Naive thymus-derived CD4-positive, alpha-beta T cell (primary cell): ENCODE measurements around the gene PLA1A. TPM values are rescaled to one million over a fixed set of nuclear protein-coding genes. Genes with fewer than 3 reads are reported as not detected.
A peak's percentile ranks its signal among the peaks of the same experiment; 100 is the strongest.

Experiments used
- ATAC-seq: fragments of 150-1000 bp; cut with Tn5 transposase; 2 replicates; pipeline ENCODE4 v1.10.0; 2021; ENCODE audit warnings: mild to moderate bottlenecking, moderate library complexity
- CTCF ChIA-PET: fragments of 350-600 bp; sonication (Branson Sonifier 250); formaldehyde crosslinking; loops from one replicate; lab custom pipeline; 2021; ENCODE audit warnings: antibody characterized with exemption; lab: Charles Lee
- POLR2A ChIA-PET: fragments of 350-600 bp; sonication (Branson Sonifier 250); formaldehyde crosslinking; loops from one replicate; lab custom pipeline; 2021; ENCODE audit warnings: antibody characterized with exemption, inconsistent platforms; lab: Charles Lee
- DNase-seq, 9 donors: peaks; one replicate each; pipeline versions ENCODE4 v3.0.0 to v3.0.0-alpha.2; 2020 to 2022; ENCODE audit warnings: mixed read lengths in 1 of 9
- H3K27ac ChIP-seq: one replicate; pipeline ENCODE4 v1.7.0; 2013; ENCODE audit warnings: mild to moderate bottlenecking, low read depth, low read length, moderate library complexity
- H3K27me3 ChIP-seq, 2 donors: one replicate each; pipeline ENCODE4 v1.7.0; 2013; ENCODE audit warnings: low read length in 2 of 2, mild to moderate bottlenecking in 2 of 2, moderate library complexity in 2 of 2; ENCODE audit not compliant: control insufficient read depth in 2 of 2, insufficient read depth in 2 of 2
- H3K36me3 ChIP-seq, 3 experiments: 1 replicate in 2 of 3; 2 replicates in 1 of 3; pipeline ENCODE4 v1.7.0; 2013; ENCODE audit warnings: low read length in 3 of 3, mild to moderate bottlenecking in 3 of 3, moderate library complexity in 1 of 3; ENCODE audit not compliant: insufficient read depth in 3 of 3, control insufficient read depth in 2 of 3
- H3K4me1 ChIP-seq, 2 donors: one replicate each; pipeline ENCODE4 v1.7.0; 2013; ENCODE audit warnings: low read length in 2 of 2, mild to moderate bottlenecking in 2 of 2, moderate library complexity in 1 of 2; ENCODE audit not compliant: control insufficient read depth in 2 of 2, insufficient read depth in 2 of 2
- H3K4me3 ChIP-seq: 2 replicates; pipeline ENCODE4 v1.7.0; 2013; ENCODE audit warnings: mild to moderate bottlenecking, low read length
- H3K9me3 ChIP-seq, 3 experiments: 1 replicate in 2 of 3; 2 replicates in 1 of 3; pipeline ENCODE4 v1.7.0; 2013; ENCODE audit warnings: low read length in 3 of 3; ENCODE audit not compliant: control insufficient read depth in 2 of 3
- H3K27ac Mint-ChIP-seq, 9 donors: one replicate each; pipeline ENCODE4 v1.8.0; 2020 to 2022; ENCODE audit warnings: mixed read lengths in 9 of 9, mild to moderate bottlenecking in 8 of 9, moderate library complexity in 5 of 9, inconsistent platforms in 2 of 9
- H3K27me3 Mint-ChIP-seq, 5 donors: one replicate each; pipeline ENCODE4 v1.8.0; 2021 to 2022; ENCODE audit warnings: mixed read lengths in 5 of 5, mild to moderate bottlenecking in 1 of 5
- H3K36me3 Mint-ChIP-seq, 5 donors: one replicate each; pipeline ENCODE4 v1.8.0; 2020 to 2022; ENCODE audit warnings: mixed read lengths in 5 of 5, mild to moderate bottlenecking in 3 of 5, inconsistent platforms in 1 of 5
- H3K4me1 Mint-ChIP-seq, 7 donors: one replicate each; pipeline ENCODE4 v1.8.0; 2020 to 2022; ENCODE audit warnings: mixed read lengths in 7 of 7, mild to moderate bottlenecking in 3 of 7, inconsistent platforms in 1 of 7
- H3K4me3 Mint-ChIP-seq, 10 donors: one replicate each; pipeline ENCODE4 v1.8.0; 2020 to 2022; ENCODE audit warnings: mild to moderate bottlenecking in 10 of 10, mixed read lengths in 10 of 10, moderate library complexity in 6 of 10, inconsistent platforms in 2 of 10
- H3K9me3 Mint-ChIP-seq, 11 donors: one replicate each; pipeline ENCODE4 v1.8.0; 2020 to 2022; ENCODE audit warnings: mixed read lengths in 11 of 11, mild to moderate bottlenecking in 4 of 11, inconsistent platforms in 1 of 11, moderate library complexity in 1 of 11
- intact Hi-C, 2 donors: fragments of 100-400 bp; cut with micrococcal nuclease; formaldehyde crosslinking; loops; one replicate each; pipeline ENCODE4 v1.15.1; 2023
- polyA plus RNA-seq, 2 donors: library from polyadenylated mRNA; unstranded; fragments of 300-500 nt; fragmentation: Illumina TruSeq; gene quantifications; one replicate each; pipeline ENCODE4 v1.2.3, GENCODE V29; 2021
- total RNA-seq, 6 experiments: library from RNA in 5 of 6; stranded (reverse) in 5 of 6; gene quantifications; 1 replicate in 5 of 6; 2 replicates in 1 of 6; pipeline ENCODE4 v1.2.3 and lab custom pipeline; 2021 to 2026

Gene PLA1A
- total and polyA plus RNA-seq, 7 experiments from 2014 or later = 0.73 TPM; not detected in 6

DNA sequence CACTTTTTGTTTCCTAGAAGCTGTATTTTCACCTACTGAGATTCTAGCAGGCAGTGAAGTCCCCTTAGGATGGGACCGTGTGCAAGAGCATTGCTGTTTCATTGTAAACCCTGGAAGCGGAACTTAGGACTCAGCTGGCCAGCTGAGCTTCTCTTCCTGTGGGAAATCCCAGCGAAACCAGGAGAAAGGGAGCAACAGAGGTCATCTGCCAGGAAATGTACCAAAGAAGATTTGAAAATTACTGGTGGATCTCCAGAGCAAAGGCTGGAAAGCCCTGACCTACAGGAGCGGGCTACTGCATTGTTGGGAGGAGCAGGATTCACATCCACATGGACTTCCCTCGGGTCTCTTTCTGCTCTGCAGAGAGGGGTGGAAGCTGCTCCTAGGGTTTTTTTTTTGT, 26.0 kb upstream of the PLA1A start:
- peaks cover 0 to 4% (median 0%) of the 10 kb centered on the region in 5 donors for H3K36me3 Mint-ChIP-seq
- peaks cover 0 to 4% (median 0%) of the 10 kb centered on the region in 11 donors for H3K9me3 Mint-ChIP-seq
- H3K27ac ChIP-seq = no peak overlapping the region
- H3K4me3 Mint-ChIP-seq = no peak overlapping the region
- H3K4me3 ChIP-seq = no peak overlapping the region
- no peak overlapping the region for H3K27ac Mint-ChIP-seq
- no peaks in the 10 kb centered on the region for H3K9me3 ChIP-seq
- H3K27me3 Mint-ChIP-seq = peaks cover 6 to 18% (median 13%) of the 10 kb centered on the region in 5 donors
- H3K36me3 ChIP-seq = no peaks in the 10 kb centered on the region
- POLR2A ChIA-PET = no interaction called here
- peaks cover 0 to 15% (median 0%) of the 10 kb centered on the region in 7 donors for H3K4me1 Mint-ChIP-seq
- H3K27me3 ChIP-seq = no peaks in the 10 kb centered on the region
- DNase-seq (no peak), ATAC-seq (no peak)
- CTCF ChIA-PET = no interaction called here
- intact Hi-C loops = no loop called here
- H3K4me1 ChIP-seq = no peaks in the 10 kb centered on the region

DNA sequence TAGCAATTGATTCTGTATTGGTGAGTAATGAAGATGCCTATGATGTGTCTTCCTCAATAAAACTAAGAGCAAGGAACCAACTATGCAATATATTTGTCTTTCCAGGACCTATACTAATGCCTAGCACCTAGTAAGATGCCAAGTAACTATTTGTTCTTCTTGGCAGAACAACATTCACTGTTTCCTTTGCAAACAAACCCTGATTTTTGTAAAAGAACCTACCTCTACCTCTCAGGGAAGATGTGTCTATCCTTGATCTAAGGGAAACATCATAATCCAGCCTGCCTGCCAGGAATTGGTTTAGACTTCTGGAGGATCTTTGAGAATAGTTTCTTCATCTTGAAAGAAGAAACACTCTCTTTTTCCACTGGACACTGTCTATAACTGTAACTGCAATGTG, 22.2 kb upstream of the PLA1A start:
- Mint-ChIP-seq H3K4me1 (peaks cover 0 to 18% (median 13%) of the 10 kb centered on the region in 7 donors), H3K36me3 (peaks cover 0 to 4% (median 0%) of the 10 kb centered on the region in 5 donors), H3K9me3 (no peaks in the 10 kb centered on the region), H3K27ac (no peak overlapping the region), H3K27me3 (peaks cover 4 to 10% (median 8%) of the 10 kb centered on the region in 5 donors), H3K4me3 (no peak overlapping the region)
- H3K4me3 ChIP-seq = no peak overlapping the region
- H3K9me3 ChIP-seq = no peaks in the 10 kb centered on the region
- DNase-seq = no peak
- no peak overlapping the region for H3K27ac ChIP-seq
- POLR2A ChIA-PET = no interaction called here
- ATAC-seq = no peak
- H3K36me3 ChIP-seq = no peaks in the 10 kb centered on the region
- no peaks in the 10 kb centered on the region for H3K27me3 ChIP-seq
- CTCF ChIA-PET = no interaction called here
- H3K4me1 ChIP-seq = peaks cover 0 to 3% of the 10 kb centered on the region in 2 donors
- intact Hi-C loops = loop anchor here in 1 of 2 donors (5.0 kb wide), 2 partner anchors 102 to 108 kb away; partner anchors contain the start of genes COX17 and POGLUT1

DNA sequence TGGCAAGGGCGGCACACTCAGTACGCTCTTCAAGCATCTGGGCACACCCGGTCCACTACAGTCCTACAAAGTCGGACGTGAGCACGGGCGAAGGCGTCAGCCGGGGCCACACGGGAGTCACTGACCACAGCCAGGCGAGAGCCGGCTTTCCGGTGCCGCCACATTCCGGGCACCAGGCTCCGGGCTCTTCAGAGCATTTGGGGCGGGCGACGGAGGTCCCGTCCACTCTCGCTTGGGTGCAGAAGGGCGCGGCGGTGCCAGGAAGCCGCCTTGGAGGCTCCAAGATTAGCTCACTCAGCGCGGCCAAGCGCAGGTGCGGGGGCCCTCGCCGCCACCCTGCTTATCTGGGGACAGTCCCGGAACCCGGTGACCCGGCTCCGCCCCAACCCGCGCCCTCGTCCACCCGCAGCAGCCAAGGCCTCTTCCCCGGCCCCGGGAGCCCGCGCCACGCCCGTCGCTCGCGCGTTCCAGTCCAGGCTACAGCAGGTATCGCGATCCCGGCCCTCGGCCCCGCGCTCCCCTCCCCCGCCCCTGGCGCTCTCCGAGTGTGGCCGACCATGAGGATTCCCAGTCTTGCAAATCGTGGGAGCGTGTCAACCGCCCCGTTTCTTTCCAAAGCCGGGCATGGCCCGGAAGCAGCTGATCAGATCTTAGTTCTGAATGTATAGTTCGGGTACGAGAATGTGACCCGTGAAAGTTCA, 18.2 kb upstream of the PLA1A start, which contains the start of gene ADPRH:
Gene ADPRH, plus strand, starts transcription at position 127 of the 701 bp plus-strand sequence. CDS start 2,678 bp downstream, outside the sequence.
- DNase-seq (peak in 7 of 9 donors; percentile 3 to 75 (median 19)), ATAC-seq (peak; percentile 84)
- Histone ChIP-seq H3K4me3 (peak within 1 kb of the TSS; percentile 61), H3K27ac (no peak within 1 kb of the TSS), H3K27me3 (no peaks in the 10 kb centered on the region), H3K4me1 (peaks cover 0 to 4% of the 10 kb centered on the region in 2 donors), H3K9me3 (no peaks in the 10 kb centered on the region), H3K36me3 (no peaks in the 10 kb centered on the region)
- intact Hi-C loops = loop anchor here in 1 of 2 donors (5.0 kb wide), 2 partner anchors 98 to 112 kb away; partner anchors contain the start of genes COX17 and POGLUT1
- peaks cover 4 to 12% (median 7%) of the 10 kb centered on the region in 5 donors for H3K27me3 Mint-ChIP-seq
- H3K9me3 Mint-ChIP-seq = no peaks in the 10 kb centered on the region
- H3K4me3 Mint-ChIP-seq = peak within 1 kb of the TSS; percentile 86 to 98 (median 95)
- H3K36me3 Mint-ChIP-seq = peaks cover 0 to 2% (median 0%) of the 10 kb centered on the region in 5 donors
- POLR2A ChIA-PET = no interaction called here
- H3K27ac Mint-ChIP-seq = peak within 1 kb of the TSS; percentile 10 to 84 (median 57)
- CTCF ChIA-PET = interaction anchor here (0.6 kb wide), 1 partner anchor 1015 kb away, joined by 3 read pairs; no protein-coding TSS in a partner anchor
- peaks cover 0 to 22% (median 14%) of the 10 kb centered on the region in 7 donors for H3K4me1 Mint-ChIP-seq

DNA sequence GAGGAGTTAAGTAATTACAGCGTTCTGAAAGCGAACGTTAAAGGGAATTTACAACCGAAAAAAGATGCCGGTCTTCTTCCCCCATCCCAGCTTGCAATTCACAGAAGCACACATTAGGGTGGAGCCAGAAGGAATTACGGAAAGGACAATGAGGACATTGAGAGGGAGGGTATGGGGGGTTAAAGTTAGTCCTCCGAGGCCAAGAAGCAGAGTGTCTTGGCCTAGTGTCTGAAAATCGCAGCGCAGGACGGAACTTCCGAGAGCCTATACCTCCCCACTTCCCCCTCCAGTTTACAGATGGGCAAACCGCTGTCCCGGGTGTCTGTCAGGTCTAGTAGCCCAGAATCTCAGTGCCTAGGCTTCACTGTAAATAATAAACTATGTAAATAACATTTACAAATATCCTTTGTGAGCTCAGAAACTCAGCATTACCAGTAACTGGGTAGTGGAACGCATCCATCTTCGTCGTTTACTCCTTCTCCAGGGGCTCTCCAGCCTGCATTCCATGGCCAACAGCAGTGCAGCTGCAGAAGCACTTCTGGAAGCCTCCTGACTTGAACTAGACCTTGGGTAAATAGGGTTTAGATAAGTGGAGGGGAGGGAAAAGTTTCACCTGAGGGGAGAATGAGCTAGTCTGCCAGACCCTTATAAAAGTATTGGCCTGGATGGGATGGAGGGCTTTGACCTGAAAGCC, 17.5 kb upstream of the PLA1A start:
- ChIA-PET POLR2A (no interaction called here), CTCF (interaction anchor here (0.6 kb wide), 1 partner anchor 1014 kb away, joined by 3 read pairs; no protein-coding TSS in a partner anchor)
- Mint-ChIP-seq H3K27me3 (peaks cover 4 to 12% (median 7%) of the 10 kb centered on the region in 5 donors), H3K4me3 (peak overlapping the region; percentile 86 to 98 (median 95)), H3K27ac (peak overlapping the region; percentile 10 to 84 (median 57)), H3K36me3 (peaks cover 0 to 2% (median 0%) of the 10 kb centered on the region in 5 donors), H3K4me1 (peaks cover 0 to 22% (median 14%) of the 10 kb centered on the region in 7 donors), H3K9me3 (no peaks in the 10 kb centered on the region)
- intact Hi-C loops = no loop called here
- peak overlapping the region; percentile 61 for H3K4me3 ChIP-seq
- ATAC-seq (peak; percentile 67), DNase-seq (peak in 2 of 9 donors; percentile 5 to 13)
- H3K36me3 ChIP-seq = no peaks in the 10 kb centered on the region
- no peaks in the 10 kb centered on the region for H3K9me3 ChIP-seq
- H3K27ac ChIP-seq = no peak overlapping the region
- no peaks in the 10 kb centered on the region for H3K27me3 ChIP-seq
- H3K4me1 ChIP-seq = peaks cover 0 to 4% of the 10 kb centered on the region in 2 donors

DNA sequence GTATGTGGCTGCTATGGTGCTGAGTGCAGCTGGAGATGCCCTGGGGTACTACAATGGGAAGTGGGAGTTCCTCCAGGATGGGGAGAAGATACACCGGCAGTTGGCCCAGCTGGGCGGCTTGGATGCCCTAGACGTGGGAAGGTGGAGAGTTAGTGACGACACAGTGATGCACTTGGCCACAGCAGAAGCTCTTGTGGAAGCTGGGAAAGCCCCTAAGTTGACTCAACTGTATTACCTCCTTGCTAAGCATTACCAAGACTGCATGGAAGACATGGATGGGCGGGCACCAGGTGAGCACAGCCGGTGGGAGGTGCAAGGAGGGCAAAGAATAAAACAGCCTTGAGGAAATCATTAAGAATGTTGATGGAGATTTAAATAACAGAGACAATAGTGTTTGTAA, 15.5 kb upstream of the PLA1A start:
- Mint-ChIP-seq H3K27me3 (peaks cover 4 to 12% (median 7%) of the 10 kb centered on the region in 5 donors), H3K4me1 (peaks cover 0 to 24% (median 14%) of the 10 kb centered on the region in 7 donors), H3K4me3 (no peak overlapping the region), H3K27ac (peak overlapping the region in 1 of 9 donors; percentile 39), H3K36me3 (peaks cover 0 to 2% (median 0%) of the 10 kb centered on the region in 5 donors), H3K9me3 (no peaks in the 10 kb centered on the region)
- no peak for DNase-seq
- Histone ChIP-seq H3K36me3 (no peaks in the 10 kb centered on the region), H3K4me1 (peaks cover 0 to 4% of the 10 kb centered on the region in 2 donors), H3K4me3 (no peak overlapping the region), H3K27ac (no peak overlapping the region), H3K27me3 (no peaks in the 10 kb centered on the region), H3K9me3 (no peaks in the 10 kb centered on the region)
- CTCF ChIA-PET = no interaction called here
- POLR2A ChIA-PET = no interaction called here
- intact Hi-C loops = no loop called here
- peak; percentile 18 for ATAC-seq

DNA sequence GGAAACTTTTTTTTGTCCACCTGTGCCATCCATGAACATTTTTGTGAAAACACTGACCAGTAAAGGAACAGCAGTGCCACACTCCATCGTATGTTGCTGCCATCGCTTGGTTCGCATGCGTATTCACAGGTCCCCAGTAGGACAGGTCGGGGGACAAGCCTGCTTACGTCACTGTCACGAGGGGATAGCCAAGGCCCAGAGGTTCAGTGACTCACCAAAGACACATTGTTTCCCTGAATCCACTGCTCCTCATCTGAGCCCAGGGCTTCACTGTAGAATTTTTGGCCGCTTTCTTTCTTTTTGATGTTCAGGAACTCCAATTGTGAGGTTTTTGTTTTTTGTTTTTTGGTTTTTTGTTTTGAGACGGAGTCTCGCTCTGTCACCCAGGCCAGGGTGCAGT, 12.5 kb upstream of the PLA1A start:
- H3K9me3 Mint-ChIP-seq = peaks cover 0 to 11% (median 0%) of the 10 kb centered on the region in 11 donors
- no peaks in the 10 kb centered on the region for H3K36me3 ChIP-seq
- no peak for ATAC-seq
- no peak for DNase-seq
- H3K9me3 ChIP-seq = no peaks in the 10 kb centered on the region
- H3K4me1 ChIP-seq = peaks cover 0 to 4% of the 10 kb centered on the region in 2 donors
- POLR2A ChIA-PET = no interaction called here
- CTCF ChIA-PET = no interaction called here
- H3K36me3 Mint-ChIP-seq = peaks cover 0 to 14% (median 0%) of the 10 kb centered on the region in 5 donors
- no peak overlapping the region for H3K27ac ChIP-seq
- intact Hi-C loops = no loop called here
- H3K4me3 ChIP-seq = no peak overlapping the region
- peaks cover 5 to 22% (median 8%) of the 10 kb centered on the region in 5 donors for H3K27me3 Mint-ChIP-seq
- no peak overlapping the region for H3K27ac Mint-ChIP-seq
- no peaks in the 10 kb centered on the region for H3K27me3 ChIP-seq
- peaks cover 0 to 33% (median 4%) of the 10 kb centered on the region in 7 donors for H3K4me1 Mint-ChIP-seq
- H3K4me3 Mint-ChIP-seq = no peak overlapping the region
